Stimulated activated CD8-positive, alpha-beta memory T cell treated with anti-CD3 and anti-CD28 coated beads, Interleukin-7, amount 100 ng/mL, for 4 hours (primary cell): Measurements from ENCODE around the gene SUN2.

Source experiments
- DNase-seq, 2 donors: peaks; one replicate each; pipeline ENCODE4 v3.0.0-alpha.2; 2020; ENCODE audit warnings: low read depth in 2 of 2

The SUN2 gene

DNA sequence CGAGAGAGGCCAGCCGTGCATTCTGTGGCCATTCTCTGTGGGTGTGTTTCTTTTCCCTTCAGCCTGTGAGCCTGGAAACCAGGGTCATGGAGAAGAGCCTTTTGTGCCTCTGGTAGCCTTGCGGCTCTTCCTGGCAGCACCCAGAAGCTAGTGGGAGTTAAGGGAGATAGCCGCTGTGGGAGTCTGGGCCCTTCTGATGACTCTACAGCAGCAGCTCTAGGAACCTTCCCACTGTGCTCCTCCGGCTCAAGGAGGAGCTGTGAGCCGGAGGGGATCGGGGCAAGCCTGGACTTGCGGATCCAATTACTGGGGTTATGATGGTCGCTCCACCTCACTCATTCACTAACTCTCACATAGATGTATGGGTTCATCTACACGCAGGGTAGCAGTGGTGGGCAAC lies 39.5 kb downstream of the SUN2 start:
- DNase-seq = no peak

DNA sequence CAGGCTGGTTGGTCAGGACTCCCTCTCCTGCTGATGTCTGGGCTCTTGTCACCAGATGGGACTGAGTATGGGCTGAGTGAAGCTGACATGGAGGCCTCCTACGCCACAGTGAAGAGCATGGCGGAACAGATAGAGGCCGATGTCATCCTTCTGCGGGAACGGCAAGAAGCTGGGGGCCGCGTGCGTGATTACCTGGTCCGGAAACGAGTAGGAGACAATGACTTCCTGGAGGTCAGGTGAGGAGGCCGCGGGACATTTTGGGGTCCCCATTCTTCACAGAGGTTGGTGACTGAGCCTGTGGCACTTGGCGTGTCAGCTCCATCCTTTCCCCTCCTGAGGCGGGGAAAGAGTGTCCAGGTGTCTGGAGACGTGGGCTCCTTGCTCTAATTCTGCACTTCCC lies 39.9 kb downstream of the SUN2 start:
- no peak for DNase-seq

DNA sequence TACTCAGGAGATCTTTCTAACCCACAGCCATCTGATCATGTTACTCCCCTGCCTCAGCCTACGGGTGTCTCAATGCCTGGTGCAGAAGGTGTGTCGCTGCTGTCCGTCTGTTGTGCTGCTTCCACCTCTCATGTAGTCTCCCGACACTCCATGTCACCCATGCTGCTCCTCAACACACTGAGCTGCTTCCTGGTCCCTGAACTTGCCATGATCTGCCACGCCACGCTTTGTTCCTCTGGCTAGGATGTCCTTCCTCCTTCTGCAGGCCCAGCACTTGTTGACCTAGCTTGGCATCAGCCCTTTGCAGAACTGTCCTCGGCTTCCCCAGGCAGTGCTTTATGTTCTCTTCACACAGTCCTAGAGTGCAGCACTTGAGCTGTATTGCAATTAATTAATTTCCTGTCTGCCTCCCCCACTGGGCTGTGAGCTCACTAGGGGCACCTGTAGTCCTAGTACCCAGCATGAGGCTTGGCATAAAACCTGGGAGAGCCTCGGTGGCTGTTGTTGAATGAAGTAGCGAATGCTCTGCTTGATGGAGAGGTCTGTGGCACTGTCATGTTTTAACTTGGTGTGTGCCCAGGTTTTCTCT lies 40.5 kb downstream of the SUN2 start:
- DNase-seq = no peak

DNA sequence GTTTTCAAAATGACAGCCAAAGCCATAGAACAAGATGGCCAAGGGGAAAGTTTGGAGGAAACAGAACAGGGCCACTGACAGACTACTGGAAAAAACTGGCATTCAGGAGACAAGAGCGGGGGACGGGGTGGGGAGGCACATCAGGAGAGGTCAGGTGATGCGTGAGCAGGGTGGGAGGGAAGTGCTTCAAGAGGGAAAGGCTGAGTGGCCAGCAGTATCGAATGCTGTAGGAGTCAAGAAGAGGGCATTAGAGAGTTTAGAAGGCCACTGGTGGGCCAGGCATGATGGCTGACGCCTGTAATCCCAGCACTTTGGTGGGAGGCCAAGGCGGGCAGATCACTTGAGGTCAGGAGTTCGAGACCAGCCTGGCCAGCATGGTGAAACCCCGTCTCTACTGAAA lies 41.9 kb downstream of the SUN2 start:
- DNase-seq = no peak

DNA sequence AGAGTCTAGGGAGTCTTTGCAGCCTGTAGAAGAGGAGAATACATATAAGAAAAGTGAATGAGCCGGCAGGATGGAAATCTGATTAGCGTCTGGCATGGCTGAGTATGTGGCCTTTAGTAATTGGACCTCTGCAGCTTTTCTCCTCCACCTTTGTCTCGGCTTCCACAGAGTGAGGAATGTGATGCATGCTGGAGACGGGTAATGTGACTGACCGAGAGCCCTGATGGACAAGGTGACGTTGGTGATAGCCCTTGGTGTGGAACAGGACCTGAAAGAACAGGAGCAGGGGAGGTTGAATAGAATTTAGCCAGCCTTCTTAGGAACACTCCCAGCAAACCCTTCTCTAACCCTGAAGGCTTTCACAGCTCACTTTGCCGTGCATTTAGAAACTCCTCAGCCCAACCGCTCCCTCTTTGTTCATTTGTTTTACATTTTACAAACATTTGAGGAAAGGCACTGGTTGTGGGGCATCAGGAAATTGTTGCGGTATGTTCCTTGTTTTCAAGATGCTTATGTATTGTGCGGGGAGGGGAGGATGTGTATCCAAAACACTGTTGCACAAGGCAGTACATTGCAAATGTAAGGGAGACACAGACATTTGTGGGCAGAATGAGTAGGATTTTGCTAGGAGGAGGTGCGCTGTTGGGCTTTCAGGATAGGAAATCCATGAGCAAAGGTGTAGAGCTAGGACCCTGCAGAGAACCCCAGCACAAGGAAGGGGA lies 43.2 kb downstream of the SUN2 start:
- DNase-seq = no peak

DNA sequence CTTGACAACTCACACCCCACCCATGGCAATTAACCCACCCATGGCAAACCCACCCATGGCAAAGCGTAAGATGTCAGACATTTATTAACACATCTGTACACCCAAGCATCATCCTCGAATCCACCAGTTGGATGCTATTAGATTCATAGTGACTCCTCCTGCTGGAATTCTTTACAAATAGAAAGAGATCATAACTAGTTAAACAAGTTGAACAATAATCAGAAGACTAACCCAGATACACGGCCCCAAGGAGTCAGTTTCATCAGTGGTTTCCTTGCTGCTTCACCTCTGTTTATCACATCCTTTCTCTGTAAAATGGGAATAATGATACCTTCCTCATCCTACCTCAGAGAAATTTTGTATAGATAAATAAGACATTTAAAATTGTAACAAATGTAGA lies 44.9 kb downstream of the SUN2 start:
- DNase-seq = no peak

DNA sequence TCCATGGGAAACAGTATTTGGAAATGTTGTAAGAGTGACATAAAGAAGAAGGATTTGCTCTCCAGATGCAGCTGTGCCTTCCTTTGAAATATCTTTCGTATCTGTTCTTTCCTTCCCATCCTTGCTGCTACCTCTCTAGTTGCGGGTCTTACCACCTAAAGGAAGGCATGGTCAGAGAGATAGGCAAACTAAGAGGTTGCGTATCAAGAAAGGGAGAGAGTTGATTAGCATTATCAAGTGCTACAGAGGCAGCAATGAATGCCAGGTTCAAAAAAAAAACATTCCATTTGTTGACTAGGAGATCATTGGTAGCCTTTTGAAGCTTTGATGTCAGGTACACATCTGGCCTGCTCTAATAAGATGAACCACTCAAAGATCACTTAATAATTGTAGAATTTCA lies 45.4 kb downstream of the SUN2 start:
- no peak for DNase-seq

DNA sequence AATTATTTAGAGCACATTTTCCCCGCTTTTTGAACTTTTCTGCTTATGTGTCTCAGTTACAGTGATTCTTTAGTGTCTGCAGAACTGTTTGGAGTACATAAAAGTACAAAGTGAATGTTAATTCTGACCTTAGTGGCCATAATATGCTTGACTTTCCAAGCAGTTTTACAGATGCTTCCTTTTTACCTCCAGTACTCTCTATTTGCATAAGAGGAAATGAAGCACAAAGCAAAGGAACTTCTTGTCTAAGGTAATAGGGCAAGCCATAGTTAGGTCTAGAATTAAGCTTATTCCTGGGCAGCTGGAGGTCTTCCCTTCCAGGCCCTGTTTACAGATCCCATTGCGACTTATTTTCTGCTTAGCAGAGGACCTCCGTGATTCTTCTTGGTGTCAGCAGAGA lies 46.5 kb downstream of the SUN2 start:
- DNase-seq = no peak

DNA sequence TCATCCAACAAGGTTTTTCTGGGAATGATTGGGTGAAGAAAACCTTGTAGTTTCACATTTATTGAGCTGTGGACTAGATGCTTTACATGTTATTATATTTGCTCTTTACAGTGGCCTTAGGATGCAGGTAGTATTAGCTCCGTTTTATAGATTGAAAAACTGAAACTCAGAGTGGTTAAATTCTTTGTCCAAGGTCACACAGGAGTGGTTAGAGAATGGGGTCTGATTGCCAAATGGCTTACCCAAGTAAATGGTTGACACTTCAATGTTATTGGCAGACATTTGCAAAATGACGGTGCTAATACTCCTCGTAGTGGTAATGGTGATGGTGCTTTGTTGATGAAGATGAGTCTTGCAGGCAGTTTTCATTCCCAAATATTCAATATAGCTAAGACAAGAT lies 47.8 kb downstream of the SUN2 start:
- no peak for DNase-seq

DNA sequence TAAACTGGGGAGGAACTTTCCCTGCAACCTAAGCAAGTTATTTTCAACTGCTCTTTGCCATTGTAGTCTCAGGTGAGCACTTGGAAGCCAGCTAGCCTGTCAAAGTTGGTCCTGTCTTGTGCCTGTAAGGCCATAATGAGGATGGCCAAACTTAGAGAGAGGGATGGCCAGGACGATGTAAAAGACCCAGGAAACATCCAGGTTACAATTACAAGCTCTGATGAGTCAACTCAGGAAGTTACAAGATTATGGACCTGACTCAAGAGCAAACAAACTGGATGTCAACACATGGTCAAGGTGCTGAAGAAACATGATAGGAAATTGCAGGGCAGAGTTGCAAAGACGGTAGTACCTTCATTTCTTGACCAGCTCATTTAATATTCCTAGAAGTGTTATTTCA lies 48.5 kb downstream of the SUN2 start:
- no peak for DNase-seq

DNA sequence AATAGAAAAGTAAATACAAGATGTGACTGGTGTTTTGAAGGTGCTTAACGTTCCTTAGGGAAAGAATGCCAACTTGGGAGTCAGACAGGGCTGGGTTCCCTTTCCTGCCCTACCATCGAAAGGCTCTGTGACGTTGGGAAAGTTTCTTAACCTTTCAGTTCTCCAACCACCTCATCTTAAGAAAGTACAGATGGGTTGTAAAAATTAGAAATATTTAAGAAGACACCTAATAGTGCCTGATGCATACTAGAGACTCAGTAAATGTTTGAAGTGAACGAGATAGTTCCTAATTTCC lies 49.0 kb downstream of the SUN2 start:
- no peak for DNase-seq

DNA sequence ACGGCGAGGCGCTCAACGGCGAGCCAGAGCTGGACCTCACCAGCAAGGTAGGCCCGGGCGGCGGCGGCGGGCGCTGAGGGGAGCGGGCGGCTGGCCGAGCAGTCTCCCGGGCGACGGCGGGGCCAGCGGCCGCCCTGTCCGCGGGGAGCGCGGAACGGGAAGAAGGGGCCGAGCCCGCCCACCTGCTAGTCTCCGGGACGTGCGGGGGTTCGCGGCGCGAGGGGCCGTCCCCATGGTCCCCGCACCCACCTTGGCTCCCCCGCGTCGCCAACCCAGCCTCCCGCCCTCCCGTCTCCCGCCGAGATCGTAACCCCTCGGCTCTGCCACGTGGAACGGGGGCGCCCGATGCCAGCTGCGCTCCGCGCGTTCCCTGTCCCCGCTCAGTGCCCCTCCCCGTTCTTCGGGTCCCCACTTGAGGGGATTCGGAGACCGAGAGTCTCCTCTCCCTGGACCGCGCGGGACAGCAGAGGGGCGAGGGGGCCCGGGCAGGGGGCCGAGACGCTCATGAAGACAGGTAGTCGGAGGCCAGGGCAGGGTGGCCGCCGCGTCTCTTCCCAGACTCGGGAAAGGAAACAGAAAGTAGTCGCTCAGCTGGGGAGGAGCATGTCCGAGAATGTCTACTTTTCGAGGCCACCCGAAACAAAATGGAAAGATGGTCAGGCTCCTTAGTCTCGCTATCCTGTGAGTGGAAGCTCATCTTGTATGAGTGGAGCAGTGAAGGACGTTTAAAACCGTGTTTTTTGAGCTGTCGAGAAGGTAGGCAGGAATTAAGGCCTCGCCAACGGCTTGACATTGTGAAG lies 49.5 kb downstream of the SUN2 start:
- DNase-seq = peak; percentile 12 to 45

DNA sequence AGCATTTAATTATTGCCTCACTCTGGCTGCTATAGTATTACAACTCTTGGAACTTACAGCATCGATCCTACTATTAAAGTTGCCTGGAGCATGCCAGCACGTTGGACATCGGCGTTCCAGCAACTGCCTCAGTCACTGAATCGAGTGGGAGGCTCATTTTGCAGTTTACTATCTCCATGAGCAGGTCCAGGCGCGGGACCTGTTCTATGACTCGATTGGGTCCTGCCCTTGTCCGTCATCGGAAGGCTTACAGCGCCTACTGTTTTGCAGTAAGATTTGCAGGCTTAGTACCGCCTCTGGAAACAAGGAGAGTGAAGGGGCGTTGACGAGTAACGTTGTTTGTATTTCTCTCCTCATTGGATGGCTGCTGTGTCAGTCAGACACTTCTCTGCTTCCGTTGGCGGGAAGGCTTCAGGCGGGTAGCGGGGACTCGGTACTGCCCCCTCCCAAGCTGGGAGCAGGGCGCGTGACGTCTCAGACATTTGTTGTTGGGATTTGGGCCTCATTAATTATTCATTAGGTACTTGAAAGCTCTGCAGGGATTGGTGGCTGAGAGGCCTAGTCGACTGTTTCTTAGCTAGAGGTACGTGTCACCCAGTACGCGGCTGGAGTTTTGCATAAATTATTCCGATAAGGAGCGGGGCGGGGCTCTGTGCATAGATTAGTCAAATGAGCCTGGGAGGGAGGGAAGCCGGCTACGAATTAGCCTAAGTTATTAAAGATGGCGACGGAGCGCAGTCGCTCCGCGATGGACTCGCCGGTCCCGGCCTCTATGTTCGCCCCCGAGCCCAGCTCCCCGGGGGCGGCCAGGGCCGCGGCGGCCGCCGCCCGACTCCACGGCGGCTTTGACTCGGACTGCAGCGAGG lies 50.3 kb downstream of the SUN2 start, which contains the start of gene GTPBP1:
Gene GTPBP1, plus strand, starts transcription at position 710 of the 866 bp plus-strand sequence. Its CDS starts 12 bp downstream, at position 722.
- DNase-seq = peak; percentile 95 to 98

DNA sequence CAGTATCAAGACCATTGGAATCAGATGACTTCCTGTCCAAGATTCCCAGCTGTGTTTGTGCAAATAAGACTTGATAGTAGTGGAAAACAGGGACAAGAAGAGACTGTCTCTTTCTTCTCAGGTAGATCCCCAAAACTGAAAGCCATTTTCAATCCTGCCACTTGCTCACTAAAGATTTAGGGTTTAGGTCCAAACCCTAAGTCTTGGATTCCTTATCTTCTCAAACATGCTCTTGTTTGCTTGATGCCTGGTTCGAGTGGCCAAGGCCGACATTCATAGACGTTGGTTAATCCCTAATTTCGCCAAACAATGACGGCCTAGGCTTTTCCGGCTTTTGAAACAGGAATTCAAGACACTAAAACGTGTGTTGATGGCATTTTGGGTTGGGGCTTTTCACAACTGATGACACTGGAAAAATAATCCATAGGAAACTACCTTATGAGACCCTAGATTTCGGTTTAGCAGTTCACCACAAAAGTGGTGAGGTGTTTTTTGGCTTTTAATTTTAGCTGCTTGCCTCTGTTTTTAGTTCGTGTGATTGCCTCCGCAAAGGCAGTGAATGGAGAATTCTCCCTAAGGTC lies 51.1 kb downstream of the SUN2 start:
- DNase-seq = no peak

DNA sequence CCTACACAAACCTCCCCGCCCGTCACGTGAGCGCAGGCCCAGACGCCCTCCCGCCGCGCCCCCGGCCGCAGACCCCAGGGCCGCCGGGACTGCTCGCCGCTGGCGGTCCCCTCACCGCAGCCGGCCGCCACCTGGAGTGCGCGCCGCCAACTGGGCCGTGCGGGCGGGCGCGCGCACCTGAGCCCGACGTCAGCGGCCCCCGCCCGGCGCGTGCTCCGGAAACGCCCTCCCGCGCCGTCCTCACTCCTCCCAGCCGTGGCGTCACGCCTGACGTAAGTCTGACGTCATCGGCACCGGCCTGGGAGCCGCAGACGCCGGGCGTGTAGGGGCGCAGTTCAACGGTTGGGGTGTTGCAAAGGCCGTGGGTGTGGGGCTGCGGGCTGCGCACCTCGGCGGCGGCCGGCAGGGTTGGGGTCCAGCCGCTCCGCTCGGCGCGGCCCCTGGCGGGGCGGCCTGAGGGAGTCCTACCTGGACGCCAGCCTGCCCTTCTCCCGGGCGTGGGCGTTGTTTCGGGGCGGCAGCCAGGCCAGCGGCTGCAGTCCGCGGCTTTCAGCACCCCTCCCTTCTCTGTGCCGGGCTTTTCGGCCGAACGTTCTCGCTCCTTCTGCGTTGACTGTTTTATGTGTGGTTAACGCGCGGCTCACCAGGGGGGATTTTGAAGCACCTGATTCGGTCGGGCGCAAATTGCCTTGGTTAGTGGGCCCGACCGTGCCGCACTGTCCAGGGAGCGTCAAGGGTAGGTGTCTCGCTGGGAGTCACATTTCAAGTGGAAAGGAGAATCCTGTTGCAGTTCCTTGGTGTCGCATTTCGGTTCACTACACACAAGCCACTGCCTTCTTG lies 54.8 kb downstream of the SUN2 start, which contains the start of gene JOSD1:
Gene JOSD1, minus strand, starts transcription at position 155 of the 840 bp plus-strand sequence. CDS start 956 bp downstream, outside the sequence.
- peak; percentile 93 to 96 for DNase-seq

DNA sequence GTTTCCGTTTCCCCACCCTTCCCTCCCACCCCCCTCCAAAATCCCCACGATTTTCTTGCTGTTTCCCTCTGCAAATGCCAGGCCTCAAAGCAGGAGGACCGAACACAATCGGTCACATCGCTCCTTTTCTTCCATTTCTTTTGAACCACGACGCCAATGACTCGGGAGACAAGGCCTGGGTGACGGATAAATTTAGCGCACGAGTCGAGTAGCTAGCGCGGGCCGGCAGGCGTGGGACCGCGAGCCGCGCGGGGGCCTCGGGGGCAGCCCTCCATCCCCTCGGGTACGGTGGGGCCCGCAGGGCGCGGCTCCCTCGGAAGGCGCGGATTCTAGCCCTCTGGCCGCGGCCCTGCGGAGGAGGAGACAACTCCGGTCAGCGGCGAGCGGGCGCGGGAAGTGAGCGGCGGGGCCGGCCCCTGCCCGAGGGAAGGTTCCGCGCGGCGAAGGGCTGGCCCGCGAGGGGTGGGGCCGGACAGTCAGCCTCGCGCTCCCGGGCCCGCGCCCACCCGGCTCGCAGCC lies 55.5 kb downstream of the SUN2 start:
- no peak for DNase-seq

DNA sequence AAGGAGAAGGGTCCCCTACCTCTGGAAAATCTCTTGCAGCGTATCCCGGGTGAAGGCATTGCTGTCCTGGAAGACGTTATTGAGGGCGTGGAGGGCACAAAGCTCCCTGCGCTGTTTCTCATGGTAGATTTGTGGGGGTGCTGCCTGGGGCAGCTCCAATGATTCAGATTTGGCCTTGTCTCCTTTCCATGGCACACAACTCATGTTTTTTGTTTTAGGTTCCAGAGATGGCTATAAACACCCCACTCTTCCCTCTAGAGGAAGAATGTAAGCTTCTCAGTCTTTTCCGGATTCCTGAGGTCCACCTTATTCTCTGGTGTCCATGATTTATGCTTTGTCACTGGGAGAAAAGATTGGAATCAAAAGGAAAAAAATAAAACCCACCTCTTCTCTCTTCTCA lies 56.0 kb downstream of the SUN2 start:
- no peak for DNase-seq

DNA sequence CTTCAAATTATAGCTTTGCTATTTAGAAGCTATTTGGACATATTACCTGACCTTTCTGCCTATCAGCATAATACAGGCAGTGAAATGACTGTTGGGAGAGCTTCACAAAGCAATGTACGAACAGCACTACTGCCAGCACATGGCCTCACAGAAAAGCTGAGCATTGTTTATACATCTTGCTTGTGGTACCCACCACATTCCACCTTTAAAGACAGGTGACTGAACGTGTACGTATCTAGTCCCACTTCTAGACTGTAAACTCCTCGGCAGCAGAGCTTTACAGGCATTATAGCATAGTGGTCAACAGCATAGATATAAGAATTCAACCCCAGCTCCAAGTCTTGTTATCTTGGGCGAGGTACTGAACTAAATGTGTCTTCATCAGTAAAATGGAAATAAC lies 56.7 kb downstream of the SUN2 start:
- DNase-seq = no peak

DNA sequence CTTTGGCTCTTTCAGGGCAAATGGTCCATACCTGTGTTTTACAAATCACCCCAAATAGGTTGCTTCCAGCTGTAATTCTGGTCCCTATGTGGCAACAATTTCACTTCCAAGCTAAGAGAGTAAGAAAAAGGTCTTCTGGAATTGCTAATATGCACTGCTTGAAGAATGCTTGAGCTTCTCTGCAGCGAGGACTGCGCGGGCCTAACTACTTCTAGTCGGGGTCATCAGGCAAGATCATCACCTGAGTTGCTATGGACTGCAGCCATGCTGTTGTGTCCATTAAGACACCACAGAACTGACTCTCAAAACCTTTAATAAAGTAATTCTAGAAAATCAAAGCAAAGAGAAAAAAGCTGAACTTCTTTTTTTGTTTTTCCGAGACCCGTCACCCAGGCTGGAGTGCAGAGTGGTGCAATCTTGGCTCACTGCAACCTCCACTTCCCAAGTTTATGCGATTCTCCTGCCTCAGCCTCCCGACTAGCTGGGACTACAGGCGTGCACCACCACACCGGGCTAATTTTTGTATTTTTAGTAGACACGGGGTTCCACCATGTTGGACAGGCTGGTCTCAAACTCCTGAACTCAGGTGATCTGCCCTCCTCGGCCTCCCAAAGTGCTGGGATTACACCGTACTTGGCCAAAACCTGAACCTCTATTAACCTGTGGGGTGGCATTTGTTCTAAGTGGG lies 57.2 kb downstream of the SUN2 start:
- DNase-seq = no peak
